Measurements from ENCODE around the gene STK33.

Gene STK33

DNA sequence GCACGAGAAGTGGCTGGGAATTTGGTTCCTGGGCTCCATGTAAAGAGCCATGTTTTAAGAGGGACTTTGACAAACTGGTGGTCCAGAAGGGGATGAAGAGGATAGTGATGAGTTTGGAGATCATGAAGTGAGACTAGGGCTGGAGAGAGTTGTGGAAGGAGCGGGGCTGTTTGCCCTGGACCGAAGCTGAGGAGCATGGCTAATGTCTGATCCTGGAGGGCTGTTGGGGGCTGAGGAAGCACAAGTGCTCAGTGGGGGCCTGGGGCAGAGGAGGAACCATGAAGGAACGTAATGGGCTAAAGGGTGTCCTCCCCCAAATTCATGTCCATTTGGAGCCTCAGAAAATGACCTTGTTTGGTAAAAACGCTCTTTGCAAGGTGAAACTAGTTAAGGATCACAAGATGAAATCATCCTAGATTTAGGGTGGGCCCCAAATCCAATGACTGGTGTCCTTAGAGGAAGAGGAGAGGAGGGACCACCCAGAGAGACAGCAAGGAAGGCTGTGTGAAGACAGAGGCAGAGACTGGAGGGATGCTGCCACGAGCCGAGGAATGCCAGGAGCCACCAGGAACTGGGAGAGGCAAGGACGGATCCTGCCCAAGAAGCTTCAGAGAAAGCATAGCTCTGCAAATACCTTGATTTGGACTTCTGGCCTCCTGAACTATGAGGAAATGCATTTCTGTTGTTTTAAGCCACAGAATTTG is 223.1 kb downstream of the STK33 start:
- no peak for DNase-seq

DNA sequence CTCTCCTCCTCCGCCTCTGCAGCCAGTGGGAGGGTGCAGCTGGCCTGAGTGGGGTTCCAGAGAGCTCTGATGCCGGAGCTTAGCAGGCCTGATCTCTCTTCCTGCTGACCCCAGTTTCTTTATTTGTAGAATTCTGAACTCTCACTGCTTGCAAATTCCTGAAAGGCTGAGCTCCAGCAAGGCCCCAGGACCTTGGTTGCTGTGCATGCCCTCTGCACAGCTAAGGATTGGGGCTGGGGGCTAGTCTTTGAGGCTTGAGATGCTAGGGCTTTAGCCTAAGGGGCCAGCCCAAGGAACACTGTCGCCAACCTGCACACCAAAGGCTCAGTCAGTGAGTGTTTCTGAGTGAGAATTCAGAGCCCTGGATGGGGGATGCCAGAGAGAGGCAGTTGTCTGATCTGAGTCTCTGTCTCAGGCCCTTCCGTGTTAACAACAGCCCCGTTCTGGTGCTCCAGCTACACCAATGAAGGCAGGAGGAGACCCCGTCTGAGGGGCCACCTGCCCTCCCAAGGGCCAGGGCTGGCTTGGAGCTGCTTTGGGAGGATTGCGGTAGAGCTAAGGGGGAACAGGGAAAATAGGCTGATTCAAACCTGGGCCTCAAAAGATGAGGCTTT is 224.3 kb downstream of the STK33 start:
- DNase-seq: no peak

DNA sequence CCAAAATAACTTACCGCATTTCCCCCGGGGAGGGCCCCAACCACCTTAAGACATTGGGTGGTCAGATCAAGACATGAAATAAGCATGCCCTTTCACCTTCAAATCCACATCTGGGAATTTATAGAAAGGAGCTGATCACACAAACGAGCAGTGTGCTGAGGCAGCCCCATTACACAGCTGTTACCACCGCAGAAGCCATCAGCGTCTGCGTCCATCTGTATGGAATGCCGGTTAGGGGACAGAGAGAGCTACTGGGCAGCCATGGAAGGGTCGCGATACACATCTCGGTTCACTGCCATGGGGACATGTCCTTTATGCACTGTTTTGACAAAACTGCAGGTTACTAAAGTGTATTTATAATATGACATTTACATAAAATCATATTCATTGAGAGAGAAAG is 225.3 kb downstream of the STK33 start:
- no peak for DNase-seq

DNA sequence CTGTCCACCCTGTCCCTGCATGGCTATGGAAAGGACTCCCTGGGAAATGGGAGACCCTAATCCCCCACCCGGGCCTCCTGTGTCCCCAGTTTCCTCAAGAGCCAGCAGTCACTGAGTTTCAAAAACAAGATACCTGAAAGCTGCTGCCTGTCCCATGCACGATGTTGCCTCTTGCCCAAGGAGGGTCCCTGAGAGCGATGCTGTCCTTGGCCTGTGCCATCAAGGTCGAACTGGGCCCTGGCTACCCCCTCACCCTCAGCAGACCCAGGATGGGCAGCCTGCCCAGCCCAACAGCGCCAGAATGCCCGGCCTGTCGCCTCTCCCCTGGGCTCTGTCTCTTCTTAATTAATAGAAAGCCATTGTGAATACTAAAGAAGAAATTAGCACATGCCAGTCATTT is 225.8 kb downstream of the STK33 start:
- DNase-seq: no peak

DNA sequence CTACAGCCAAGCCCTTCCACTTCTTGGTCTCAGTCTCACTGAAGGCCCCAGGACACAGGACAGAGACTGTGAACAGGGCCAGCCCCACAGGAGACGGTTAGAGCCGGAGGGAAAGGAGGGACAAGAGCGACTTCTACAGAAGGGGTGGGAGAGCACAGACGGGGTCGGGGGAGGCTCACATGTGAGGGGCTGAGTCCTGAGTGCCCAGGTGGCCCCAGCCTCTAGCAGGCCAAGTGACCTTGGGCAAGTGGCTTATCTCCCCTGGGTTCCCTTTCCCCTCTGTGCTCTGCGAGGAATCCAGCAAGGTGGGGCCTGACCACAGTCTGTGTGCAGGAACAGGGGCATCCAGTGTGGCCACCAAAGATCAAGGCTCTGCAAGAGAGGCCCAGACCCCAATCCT is 227.7 kb downstream of the STK33 start:
- no peak for DNase-seq

DNA sequence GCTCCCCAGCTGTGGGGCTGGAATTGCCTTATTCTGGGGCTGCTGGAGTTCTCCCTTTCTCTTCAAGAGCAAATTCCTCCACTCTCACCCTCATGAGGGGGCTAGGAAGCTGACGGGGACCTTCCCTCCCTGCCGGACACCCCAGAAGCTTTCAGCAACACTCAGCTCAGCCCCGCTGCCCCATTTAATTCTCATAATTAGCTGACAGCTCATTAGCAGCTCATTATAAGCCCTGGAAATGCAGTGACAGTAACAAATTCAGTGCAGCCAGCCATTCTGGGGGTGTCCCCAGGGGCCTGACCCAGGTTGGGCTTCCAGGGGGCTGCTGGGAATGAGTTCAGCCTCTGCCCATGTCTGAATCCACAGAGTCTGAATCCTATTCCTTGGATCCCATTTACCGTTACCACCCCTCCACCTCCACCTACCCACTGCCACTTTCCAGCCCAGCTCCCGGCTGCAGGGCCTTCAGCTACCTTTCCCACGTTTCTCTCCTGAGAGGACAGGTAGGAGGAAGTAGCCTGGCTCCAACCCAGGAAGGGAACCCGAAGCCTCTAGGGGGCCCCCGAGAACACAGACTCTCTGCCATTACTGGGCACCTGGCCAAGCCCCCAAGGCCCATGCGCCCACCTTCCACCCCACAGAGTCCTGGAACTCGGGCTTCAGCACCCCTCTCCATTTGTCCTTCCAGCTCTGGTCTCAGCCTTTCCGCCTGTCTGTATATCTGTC is 228.6 kb downstream of the STK33 start:
- no peak for DNase-seq

DNA sequence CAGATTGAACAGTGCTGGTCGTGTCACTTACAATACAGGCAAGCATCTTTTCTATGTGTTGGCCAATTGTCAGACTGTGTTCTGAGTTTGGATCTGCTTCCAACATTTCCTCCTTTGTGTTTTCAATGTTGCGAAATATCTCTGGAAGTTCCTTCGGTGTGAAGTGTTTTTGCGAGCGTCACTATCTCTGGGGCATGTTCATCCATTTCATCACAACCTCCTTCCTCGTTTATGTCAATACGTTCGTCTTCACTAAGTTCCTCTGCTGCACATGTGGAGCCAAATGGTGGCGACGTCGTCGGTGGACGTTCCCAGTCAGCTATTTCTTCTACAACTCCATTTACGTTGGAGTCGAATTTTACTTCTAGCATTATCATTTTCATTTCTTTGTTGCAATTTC is 230.1 kb downstream of the STK33 start:
- DNase-seq: no peak

DNA sequence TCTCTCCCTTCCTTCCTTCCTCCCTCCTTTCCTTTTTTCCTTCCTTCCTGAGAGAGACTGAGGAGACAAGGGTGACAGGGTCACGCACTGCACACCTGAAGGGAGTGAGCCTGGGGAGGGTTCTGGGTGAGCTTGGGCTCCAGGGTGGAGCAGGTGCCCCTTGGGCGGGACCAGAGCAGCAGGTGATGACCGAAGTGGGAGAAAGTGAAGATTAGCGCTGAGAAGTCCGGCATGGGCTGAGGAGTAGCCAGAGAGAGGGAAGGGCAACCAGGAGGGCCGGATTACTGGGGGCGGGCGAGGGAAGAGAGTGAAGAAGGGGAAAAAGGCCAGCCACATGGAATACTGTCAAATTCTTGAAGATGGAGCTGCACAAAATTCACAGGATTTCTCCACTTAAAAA is 231.1 kb downstream of the STK33 start:
- DNase-seq: no peak

DNA sequence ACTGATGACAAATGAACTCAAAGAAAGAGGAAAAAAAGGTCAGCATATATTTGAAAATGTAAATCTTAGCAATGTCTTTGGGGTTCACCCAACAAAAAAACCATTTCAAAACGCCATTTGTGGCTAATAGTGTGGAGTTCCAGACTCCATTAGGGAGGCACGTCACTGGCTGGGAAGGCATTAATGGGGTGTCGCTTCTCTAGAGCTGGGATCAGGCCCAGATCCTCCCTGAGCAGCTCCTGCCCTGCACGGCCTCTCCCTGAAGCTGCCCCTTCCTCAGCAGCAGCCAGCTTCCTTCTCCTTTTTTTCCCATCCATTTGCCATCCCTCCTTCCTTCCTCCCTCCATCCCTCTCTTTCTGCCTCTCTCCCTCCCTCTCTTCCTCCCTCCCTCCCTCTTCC is 231.5 kb downstream of the STK33 start:
- no peak for DNase-seq

DNA sequence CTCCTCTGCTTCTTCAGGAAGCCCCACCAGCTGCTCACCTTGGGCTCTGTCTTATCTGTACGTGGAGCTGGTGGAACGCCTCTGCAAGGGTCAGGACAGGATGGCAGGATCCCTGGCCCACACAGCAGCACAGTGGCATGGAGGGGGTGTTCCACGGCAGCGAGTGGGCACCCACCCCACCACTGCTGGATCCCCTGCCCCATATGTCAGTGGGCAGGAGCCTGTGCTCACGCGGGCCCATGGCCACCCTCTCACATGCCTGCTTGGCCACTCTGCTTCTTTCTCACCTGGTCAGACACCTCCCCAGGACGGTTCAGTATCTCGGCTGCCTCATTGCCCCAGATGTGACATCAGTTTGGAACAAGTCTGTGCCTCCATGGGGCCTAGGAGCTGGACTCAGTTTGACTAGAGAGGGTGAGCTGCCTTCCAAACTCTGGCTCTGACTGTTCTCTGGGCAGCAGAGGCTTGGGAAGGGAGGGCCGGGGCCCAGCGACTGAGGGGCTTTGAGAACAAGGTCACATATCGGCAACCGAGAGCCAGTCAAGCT is 232.3 kb downstream of the STK33 start:
- DNase-seq: no peak

DNA sequence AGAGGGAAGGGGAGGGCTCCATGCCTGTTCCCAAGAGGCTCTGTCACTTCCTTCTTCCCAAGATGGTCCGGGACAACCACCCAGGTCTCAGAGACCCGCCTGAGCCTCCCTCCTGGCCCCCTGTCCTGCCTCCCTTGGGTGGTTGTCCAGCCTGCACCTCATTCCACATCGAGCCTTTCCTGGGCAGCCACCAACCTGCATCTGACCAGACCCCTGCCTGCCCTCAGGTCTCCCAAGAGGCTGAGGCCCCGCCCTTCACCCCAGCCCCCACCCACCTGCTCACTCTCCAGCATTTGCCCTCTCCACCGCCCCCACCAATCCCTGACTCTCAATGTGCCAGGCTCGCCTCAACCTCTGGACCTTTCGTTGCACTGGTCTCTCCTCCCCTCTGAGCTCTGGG is 232.8 kb downstream of the STK33 start:
- DNase-seq: no peak

DNA sequence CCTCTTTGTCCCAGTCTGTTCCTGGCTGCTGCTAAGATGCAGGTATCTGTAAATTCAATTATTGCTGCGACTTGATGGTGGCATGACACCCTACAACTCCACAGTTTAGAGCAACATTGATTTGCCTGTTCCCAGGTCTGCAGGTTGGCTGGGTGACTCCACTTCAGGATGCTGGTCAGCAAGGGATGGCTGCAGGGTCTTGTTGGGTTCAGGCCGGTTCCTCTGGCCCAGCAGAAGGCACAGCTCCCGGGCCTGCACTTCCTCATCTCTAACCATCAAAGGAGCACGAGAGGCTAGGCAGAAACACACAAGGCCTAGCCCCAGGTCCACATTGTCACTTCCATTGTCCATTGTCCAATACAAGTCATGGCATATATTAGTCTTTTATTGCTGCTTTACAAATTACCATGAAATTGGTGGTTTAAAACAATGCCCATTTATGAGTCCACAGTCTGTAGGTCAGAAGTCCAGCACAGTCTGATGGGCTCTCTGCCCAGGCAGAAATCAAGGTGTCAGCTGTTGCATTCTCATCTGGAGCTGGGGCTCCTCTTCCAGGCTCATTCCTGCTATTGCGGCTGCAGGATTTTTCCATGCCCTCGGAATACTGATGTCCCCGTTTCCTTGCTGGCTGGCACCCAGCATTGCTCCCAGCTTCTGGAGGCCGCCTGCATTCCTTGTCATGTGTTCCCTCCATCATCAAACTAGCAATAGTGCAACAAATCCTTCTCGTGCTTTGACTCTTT is 233.8 kb downstream of the STK33 start:
- DNase-seq: no peak

DNA sequence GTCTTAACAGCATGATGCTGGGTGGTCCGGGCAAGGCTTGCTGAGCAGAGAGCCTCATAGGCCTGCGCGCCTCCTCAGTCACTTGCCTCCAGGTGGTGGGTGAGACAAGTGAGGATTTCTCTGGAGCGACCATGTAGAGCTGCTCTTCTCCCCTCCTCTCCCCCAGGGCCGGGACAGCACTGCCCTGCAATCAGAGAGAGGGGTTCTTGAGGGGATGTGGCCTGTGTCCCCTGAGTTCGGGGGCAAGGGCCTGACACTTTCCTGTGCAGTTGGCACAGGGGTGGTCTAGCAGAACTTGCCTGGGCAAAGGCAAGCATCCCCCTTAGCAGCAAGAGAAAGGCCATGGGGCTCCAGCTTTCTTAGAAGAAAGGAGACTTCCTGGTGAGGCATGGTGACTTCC is 234.5 kb downstream of the STK33 start:
- no peak for DNase-seq

DNA sequence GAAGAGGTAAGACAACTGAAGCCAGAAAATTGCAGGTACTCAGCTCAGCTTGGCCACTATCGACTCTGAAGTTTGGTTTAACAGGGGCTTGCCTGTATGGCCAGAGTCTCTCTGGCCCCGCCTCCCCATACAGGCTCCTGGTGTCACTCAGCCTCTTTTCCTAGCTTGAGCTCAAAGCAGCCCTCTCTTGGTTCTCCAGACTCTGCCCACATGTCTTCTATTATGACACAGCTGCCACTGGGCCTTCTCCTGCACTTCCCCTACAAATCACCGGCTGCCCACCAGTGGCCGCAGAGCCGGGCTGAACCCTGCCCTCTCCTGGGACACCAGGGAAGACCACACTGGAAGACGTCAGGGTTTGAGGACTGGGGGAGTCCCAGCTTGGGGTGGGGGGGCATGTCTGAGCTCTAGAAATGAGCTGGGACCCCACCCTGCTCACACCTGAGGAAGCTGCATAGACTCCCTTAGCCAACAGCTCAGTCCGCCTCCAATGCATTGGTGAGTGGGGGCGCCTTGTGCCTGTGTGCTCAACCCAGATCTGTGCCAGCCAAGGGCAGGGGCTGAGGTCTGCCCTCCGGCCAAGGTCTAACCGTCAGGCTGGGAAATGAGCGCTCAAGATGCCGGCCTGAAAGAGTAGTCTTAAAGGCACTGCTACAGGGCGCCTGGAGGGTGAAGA is 236.0 kb downstream of the STK33 start:
- no peak for DNase-seq

DNA sequence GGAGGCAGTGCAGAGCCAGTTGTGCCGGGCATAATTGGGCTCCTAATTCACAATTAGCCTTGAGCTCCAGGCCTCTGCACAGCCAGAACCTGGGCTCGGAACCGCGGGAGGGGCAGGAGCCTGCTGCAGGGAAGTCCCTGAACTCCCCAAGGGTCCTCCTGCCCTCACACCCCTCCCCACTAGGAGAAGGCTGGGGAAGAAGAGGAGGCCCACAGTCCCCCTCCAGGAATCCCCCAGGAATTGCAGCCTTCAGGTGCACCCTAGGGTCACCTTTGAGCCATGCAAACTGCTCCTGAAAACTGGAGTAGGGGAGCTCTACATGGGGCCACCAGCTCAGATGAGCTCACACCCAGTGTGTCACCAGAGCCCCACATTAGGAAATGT is 236.5 kb downstream of the STK33 start:
- no peak for DNase-seq

DNA sequence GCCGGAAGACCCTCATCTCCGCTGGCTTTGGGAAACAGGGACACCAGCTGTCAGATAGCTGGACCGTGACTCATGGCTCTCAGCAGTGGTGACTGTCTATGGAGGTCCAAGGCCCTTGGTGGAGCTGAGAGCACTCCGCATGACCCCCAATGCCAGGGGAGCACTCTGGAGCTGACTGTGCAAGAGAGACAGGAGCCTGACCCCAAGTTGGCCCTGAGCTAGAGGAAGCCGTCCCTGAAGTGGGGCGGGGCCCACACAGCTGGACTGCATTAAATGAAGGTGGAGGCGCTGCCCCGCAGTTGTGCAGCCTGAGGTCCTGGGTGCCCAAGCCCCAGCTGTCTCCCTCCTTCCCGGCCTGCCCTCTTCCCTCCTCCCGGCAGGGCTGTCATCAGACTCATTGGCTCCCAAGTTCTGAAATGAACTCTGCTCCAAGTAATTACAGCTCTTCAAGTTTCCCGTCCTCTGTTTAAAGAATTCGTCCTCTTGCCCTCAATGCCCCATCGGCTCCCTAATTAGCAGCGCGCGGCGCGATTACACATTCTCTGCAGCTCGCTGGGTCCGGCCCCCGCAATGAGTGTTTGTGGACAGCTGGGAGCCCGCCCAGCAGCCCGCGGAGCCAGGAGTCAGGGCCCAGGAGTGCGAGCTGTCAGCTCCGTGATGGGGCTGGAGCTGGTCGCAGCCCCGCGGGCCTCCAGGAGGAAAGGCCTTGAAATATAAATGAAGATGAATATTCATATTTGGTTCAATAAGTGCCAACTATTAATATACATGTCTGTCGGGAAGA is 237.1 kb downstream of the STK33 start:
- DNase-seq: no peak

DNA sequence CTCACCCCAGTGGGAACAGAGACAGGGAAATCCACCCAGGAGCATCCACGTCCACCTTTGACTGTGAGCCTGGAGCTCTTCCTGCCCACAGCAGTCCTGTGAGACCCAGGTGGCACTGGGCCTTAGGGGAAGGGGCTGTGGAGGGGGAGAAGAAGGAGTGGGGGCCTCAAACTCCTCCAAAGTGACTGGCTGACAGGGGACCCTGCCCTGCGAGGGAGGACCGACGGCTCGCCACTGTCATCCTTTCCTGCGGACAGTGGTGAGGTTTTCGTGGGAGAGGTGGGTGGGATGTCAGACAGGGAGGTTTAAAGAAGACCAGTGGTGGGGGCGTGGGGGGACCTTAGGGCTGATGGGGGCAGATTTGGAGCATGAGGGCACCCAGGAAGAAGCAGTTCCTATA is 237.8 kb downstream of the STK33 start:
- DNase-seq: no peak

DNA sequence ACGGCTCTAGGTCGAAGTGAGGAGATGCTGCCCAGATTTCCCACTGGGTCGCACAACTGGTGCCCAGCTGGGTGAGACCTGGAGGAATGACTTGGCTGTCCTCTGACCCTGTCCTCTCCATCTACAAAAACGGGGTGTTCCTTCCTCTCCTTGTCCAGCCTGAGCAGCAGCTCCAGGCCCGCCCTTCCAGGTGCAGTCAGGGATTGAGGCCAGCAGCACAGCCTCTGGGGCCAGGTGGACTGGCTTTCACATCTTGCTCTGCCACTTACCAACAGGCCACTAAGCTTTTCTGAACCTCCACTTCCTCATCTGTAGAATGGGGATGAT is 238.6 kb downstream of the STK33 start:
- DNase-seq: no peak

DNA sequence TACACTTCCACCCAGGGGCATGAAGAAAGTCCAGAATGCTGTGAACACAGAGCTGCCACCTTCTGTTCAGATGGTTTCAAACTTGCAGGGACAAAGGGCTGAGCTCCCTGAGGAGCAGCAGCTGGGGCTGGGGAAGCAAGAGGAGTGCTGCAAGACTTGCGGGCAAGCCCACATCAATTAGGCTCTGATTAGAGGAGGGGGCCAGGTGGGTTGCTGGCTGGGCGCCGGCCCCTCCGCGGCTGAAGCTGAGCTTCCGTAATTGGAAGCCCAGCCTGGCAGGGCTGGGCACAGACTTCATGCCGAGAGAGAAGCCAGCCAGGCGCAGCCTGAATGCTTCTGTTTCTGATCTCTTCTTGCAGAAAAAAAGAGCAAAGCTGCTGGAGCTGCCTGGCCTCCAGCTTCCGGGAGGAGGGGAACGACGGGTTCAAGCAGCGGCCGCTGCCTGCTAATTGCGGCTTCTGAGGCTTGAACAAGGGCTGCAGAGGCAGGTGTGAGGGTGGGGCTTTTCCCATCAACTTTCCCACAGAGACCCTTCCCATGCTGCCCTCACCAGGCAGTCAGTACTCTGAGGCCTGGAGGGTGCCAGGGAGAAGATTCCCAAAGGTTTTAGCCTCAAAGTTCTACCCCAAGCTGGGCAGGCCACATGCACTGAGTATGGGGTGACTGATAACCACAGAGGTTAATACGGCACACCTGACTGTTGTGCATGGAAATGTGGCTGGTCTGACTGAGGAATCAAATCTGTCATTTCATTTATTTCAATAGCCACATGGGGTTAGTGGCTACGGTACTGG is 239.2 kb downstream of the STK33 start:
- DNase-seq: no peak

DNA sequence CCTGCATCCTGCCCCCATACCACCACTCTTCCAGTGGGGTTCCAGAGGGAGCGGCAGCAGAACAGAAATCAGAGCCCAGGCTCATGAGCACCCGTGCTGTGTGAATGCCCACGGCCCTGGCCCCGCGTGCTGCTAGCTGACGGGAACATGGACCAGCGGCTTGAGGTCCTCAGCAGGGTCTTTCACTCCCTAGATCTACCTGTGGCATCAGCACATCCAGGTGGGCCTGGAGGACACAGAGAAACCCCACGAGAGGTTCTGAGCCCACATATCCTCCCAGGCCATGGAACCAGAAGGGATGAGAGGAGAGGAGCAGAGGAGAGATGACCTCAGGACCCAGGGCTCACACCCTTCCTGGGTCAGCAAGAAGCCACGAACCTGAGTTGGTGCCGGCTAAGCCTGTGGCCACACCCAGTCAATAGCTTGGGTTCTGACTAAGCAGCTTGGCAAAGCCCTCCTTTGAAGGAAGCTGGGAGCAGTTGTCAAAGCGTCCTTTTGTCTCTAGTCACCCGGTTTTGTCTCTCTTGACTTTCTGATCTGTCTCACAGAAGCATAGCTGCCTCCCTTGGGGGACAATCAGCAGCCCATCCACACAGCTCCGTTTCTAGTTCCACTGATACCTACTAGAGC is 241.0 kb downstream of the STK33 start:
- no peak for DNase-seq
